Activated effector memory CD4-positive, alpha-beta T cell treated with Interleukin-2 at 50 U/mL for 16 hours (primary cell): ENCODE data around the gene GBE1.

ENCODE experiments used
- DNase-seq: peaks from one replicate; pipeline ENCODE4 v3.0.0-alpha.2; 2020

GBE1 gene

DNA sequence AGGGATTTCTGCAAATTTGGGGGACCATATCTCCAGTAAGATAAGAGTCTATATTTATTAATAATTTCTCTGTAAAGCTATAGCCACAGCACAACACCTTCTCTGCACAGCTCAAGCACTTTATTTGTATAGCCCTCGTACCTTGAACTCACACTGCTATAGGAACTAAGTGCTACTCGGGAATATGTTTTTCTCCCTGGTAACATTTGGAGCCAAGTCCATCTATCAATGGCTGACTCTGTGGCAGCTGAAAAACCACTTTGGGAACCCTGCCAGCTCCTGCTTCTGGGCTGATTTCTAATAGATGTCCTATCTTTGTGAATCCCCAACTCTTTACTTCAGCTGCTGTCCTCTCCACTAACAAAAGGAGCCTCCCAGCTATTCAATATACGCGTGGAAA, 298.5 kb downstream of the GBE1 start:
- no peak for DNase-seq

GRCh38 chr3:81459733-81460132, 301.7 kb downstream of the GBE1 start:
- no peak for DNase-seq

GRCh38 chr3:81452418-81452817, 309.0 kb downstream of the GBE1 start:
- DNase-seq: no peak

DNA sequence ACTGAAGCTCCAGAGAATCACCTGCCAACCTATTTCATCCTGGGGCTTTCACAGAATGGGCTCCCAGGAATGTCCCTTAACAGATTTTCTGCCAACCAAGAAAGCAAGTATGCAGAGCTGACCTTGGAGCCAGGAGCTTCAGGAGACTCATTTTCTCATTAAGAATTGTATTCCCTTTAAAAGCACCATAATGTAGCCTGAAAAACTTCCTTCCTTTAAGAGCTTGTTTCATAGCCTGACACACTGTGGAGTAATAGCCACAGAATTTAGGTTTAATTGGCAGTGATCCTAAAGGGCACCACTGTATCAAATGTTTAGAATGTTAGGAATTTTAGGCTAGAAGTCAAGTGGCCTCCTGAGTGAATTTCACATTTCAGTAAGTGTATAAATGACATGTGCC, 309.8 kb downstream of the GBE1 start:
- DNase-seq: no peak

DNA sequence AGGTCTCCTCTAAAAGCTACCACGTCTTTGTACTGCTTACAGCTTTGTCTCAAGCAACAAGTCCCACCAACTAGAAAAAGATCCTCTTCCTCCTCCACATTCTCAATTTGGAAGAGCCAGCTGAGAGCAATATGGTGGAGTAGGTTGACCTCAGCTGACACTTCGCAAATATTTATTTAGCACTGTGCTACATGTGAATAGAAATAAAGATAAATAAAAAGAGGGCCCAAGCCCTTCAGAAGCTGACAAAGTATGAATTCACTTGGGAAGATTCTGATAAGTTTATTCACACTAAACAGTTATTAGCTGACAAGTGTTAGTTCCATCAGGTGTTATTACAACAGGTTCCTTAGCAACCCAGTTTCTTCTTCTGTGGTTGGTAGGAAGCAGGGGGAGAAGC, 310.3 kb downstream of the GBE1 start:
- no peak for DNase-seq

- no peak for DNase-seq
These were observed 314.6 kb downstream of the GBE1 start for GRCh38 chr3:81446806-81447205.

- DNase-seq: no peak
These were observed 315.7 kb downstream of the GBE1 start for GRCh38 chr3:81445712-81446111.

GRCh38 chr3:81444817-81445460, 316.5 kb downstream of the GBE1 start:
- DNase-seq: no peak

DNA sequence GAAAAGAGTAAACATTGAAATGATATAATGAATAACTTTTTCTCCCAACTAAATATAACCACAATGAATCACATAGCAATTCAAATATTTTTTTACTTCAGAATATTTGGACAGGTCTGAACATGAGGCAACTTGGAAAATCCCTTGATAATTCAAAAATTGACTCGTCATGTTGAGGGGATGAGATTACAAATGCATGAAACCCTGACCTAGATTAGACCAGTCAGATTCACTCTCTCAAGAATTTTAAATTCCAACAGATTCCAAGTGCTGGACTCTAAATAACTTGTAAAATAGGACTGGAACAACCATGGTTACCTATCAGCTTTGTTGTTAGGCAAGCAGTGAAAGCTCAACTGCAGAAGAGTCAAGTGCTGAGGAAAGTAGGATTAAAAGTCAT, 317.5 kb downstream of the GBE1 start:
- no peak for DNase-seq

DNA sequence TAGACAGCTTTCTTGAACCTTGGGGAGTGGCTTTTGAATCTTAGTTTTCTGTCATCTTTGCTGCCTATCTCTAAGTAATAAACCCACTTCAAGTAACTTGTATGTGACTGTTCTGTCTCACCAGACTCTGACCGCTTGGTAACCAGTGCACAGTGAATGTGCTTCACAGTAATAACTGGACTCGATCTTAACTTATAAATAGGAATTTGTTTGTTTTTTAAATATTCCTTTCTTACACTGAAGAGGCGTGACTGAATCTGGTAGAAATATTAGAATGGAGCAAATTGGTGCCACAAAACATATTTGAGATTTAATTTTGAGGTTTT, 318.0 kb downstream of the GBE1 start:
- no peak for DNase-seq

DNA sequence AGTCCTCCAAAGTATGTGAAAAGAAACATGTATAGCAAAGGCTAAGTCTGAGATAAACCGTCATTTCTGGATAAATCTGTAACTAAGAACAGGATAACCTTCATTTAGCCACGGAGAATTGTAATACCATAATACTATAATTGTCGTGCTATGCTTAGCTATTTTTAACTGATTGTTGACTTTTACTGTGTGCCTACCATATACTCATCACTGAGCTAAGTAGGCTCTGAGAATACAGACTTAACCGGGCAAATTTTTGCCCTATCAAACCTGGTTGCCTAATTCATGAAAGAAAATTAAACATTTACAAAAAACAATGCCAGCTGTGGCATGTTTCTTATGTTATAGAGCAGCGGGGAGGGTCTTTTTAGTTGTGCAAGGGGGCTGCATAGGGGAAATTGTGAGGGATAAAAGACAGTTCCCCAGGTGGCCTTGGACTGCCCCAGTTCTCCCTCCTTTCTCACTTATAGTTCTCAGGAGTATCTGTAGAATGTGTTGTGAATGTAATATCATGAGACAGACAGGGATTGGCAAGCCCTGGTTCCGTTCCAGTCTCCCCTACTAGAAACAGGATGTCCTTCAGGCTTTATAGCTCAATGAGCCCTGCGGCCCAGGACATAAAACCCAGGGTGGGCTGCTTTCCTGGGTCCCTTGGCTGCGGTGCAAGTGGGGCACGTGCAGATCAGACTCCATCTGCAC, 318.5 kb downstream of the GBE1 start:
- DNase-seq: no peak

- DNase-seq: no peak
These were observed 320.8 kb downstream of the GBE1 start for GRCh38 chr3:81440661-81441060.
